22Rv1 (cell line): ENCODE data around the gene TRAF4.

Experiments used
- H3K27ac ChIP-seq: fragments of 450-650 bp; 2 replicates; pipeline ENCODE4 v1.5.1; 2017
- CTCF ChIP-seq: fragments of 450-650 bp; IDR thresholded peaks from 2 replicates; pipeline ENCODE4 v1.5.1; 2017; ENCODE audit warnings: mild to moderate bottlenecking
- ZFX ChIP-seq: fragments of 450-650 bp; IDR thresholded peaks from 2 replicates; pipeline ENCODE4 v1.6.1; 2017; ENCODE audit warnings: antibody characterized with exemption, borderline replicate concordance

Gene TRAF4

GRCh38 chr17:28710861-28711722 lies 32.7 kb upstream of the TRAF4 start:
- no peak for TF ChIP-seq ZFX
- no peak for TF ChIP-seq CTCF

GRCh38 chr17:28711723-28712031 lies 32.1 kb upstream of the TRAF4 start, which contains the start of gene PROCA1:
TSS of gene PROCA1 (minus strand) at chr17:28711888. CDS start at chr17:28711660, 228 bp downstream.
- TF ChIP-seq CTCF (no peak), ZFX (no peak)
- H3K27ac ChIP-seq = peak within 1 kb of the TSS; percentile 95

More at GRCh38 chr17:28710861-28711722, 32.7 kb upstream of the TRAF4 start:
- peak overlapping the region; percentile 95 for H3K27ac ChIP-seq

DNA sequence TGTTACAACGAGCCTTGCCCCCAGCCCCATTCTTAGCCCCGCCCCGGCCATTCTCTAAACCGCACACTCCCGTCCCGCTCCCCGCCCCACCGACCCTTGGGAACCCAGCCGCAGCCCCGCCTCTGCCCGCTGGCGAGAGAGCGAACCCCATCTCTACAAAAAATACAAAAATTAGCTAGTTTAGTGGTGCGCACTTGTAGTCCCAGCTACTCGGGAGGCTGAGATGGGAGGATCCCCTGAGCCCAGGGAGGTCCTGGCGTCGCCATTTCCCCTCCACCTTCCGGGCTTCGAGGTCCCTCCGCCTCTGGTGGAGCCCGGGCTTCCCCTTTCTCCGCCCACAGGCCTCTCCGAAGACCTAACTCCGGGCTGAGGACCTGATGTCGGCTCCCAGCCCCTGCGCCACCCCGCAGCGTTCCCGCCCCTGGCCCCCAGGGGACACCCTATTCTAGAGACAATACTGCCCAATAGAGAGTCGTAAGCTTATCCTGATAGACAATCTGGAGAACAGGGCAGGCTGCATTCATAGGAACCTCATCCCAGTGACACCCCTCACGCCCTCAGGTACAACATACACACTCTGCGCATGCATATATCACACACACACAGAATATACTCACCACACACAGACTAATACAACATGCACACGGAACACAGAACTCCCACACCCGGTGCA lies 31.6 kb upstream of the TRAF4 start:
- peak overlapping the region; percentile 95 for H3K27ac ChIP-seq
- TF ChIP-seq ZFX (no peak), CTCF (no peak)

- H3K27ac ChIP-seq = no peak overlapping the region; the same call in 1 of the 2 replicates
- TF ChIP-seq CTCF (no peak), ZFX (no peak)
Measured at GRCh38 chr17:28712705-28713415, 31.0 kb upstream of the TRAF4 start.

DNA sequence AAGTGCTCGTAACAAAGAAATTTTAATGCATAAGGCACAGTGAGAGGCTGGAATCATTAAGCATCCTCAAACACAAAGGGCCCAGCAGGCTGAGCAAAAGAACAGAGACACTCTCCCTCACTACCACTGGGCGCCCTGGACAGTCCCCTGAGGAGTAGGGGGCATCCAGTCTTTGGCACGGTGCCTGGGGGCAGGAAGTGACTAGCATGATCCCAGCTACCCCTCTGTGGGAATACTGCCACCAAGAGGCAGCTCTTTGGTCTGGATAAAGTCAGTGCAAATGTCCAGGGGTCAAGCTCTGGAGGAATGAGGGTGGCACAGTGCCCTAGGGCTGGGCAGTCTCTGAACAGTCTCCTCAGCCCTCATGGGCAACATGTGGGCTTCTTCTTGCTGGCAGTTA lies 29.5 kb upstream of the TRAF4 start:
- no peak for TF ChIP-seq ZFX
- peak; percentile 17 for TF ChIP-seq CTCF
- no peak overlapping the region for H3K27ac ChIP-seq

- no peak overlapping the region for H3K27ac ChIP-seq
Measured at GRCh38 chr17:28715217-28715616, 28.6 kb upstream of the TRAF4 start.

More at GRCh38 chr17:28715217-28715616, 28.6 kb upstream of the TRAF4 start:
- TF ChIP-seq ZFX (no peak), CTCF (no peak)
